ENCODE measurements around the gene CA11.
A peak's percentile ranks its signal among the peaks of the same experiment; 100 is the strongest.
"Not testable (repeated sequence)": the region's sequence is repeated elsewhere in the genome, so short reads cannot be mapped to it uniquely, and the experiment has no call there.

CA11 gene

GRCh38 chr19:48646001-48646721 lies at the start of gene CA11:
Gene CA11 (minus strand): TSS chr19:48646187. CDS start chr19:48645632, 555 bp downstream.
- no peak for DNase-seq (ENCODE audit: low read depth)

- not testable (repeated sequence) for DNase-seq (ENCODE audit: low read depth)
Measured at GRCh38 chr19:48693629-48694028, 47.6 kb upstream of the CA11 start.

- DNase-seq (ENCODE audit: low read depth): no peak
Measured at GRCh38 chr19:48689449-48689848, 43.5 kb upstream of the CA11 start.

GRCh38 chr19:48687776-48688175 lies 41.8 kb upstream of the CA11 start:
- no peak for DNase-seq (ENCODE audit: low read depth)

- DNase-seq (ENCODE audit: low read depth): not testable (repeated sequence)
Measured at GRCh38 chr19:48686637-48687036, 40.6 kb upstream of the CA11 start.

GRCh38 chr19:48686088-48686487 lies 40.1 kb upstream of the CA11 start:
- no peak for DNase-seq (ENCODE audit: low read depth)

GRCh38 chr19:48685583-48685982 lies 39.6 kb upstream of the CA11 start:
- DNase-seq (ENCODE audit: low read depth): no peak

GRCh38 chr19:48683349-48683748 lies 37.4 kb upstream of the CA11 start:
- DNase-seq (ENCODE audit: low read depth): no peak

- peak; percentile 60 for DNase-seq (ENCODE audit: low read depth)
Measured at GRCh38 chr19:48681127-48681470, 35.1 kb upstream of the CA11 start.

- DNase-seq (ENCODE audit: low read depth): no peak
Measured at GRCh38 chr19:48680436-48681126, 34.6 kb upstream of the CA11 start.

- DNase-seq (ENCODE audit: low read depth): not testable (repeated sequence)
Measured at GRCh38 chr19:48680006-48680405, 34.0 kb upstream of the CA11 start.

GRCh38 chr19:48678201-48678600 lies 32.2 kb upstream of the CA11 start:
- no peak for DNase-seq (ENCODE audit: low read depth)

- no peak for DNase-seq (ENCODE audit: low read depth)
Measured at GRCh38 chr19:48676887-48677286, 30.9 kb upstream of the CA11 start.

- DNase-seq (ENCODE audit: low read depth): no peak
Measured at GRCh38 chr19:48676487-48676886, 30.5 kb upstream of the CA11 start.

- peak; percentile 51 for DNase-seq (ENCODE audit: low read depth)
Measured at GRCh38 chr19:48674921-48675824, 29.2 kb upstream of the CA11 start.

GRCh38 chr19:48674216-48674809 lies 28.3 kb upstream of the CA11 start:
- DNase-seq (ENCODE audit: low read depth): no peak

- DNase-seq (ENCODE audit: low read depth): no peak
Measured at GRCh38 chr19:48673436-48674100, 27.6 kb upstream of the CA11 start.

- DNase-seq (ENCODE audit: low read depth): no peak
Measured at GRCh38 chr19:48672994-48673393, 27.0 kb upstream of the CA11 start, which contains the start of gene NTN5. Gene NTN5 (minus strand): TSS chr19:48673017. CDS start chr19:48670986, 2,031 bp downstream.

- no peak for DNase-seq (ENCODE audit: low read depth)
Measured at GRCh38 chr19:48671446-48671995, 25.5 kb upstream of the CA11 start.

GRCh38 chr19:48670699-48671445 lies 24.9 kb upstream of the CA11 start:
- no peak for DNase-seq (ENCODE audit: low read depth)

Data from CMK (cell line).